HG03175 (cell line): ENCODE results near the gene DOCK7.

Experiments
- ATAC-seq: cut with Tn5 transposase; IDR thresholded peaks from one replicate; pipeline ENCODE4 v1.9.1; 2021; ENCODE audit warnings: mild to moderate bottlenecking, moderate library complexity; ENCODE audit not compliant: unreplicated experiment

The DOCK7 gene

GRCh38 chr1:62450301-62450700 is 237.9 kb downstream of the DOCK7 start:
- no peak for ATAC-seq

GRCh38 chr1:62448221-62448933 is 239.8 kb downstream of the DOCK7 start:
- ATAC-seq, result no peak

- ATAC-seq, result no peak
Measured at GRCh38 chr1:62444701-62445100, 243.5 kb downstream of the DOCK7 start.

- ATAC-seq, result peak; percentile 24
Measured at GRCh38 chr1:62439652-62440371, 248.4 kb downstream of the DOCK7 start.

GRCh38 chr1:62438163-62438562 is 250.0 kb downstream of the DOCK7 start:
- no peak for ATAC-seq

GRCh38 chr1:62437273-62437940 is 250.8 kb downstream of the DOCK7 start:
- no peak for ATAC-seq

- peak; percentile 75 for ATAC-seq
Measured at GRCh38 chr1:62436466-62437272, 251.5 kb downstream of the DOCK7 start, which contains the start of gene USP1. Gene USP1 (plus strand): TSS chr1:62437049. CDS start chr1:62439868, 2,819 bp downstream.

- ATAC-seq, result peak; percentile 64
Measured at GRCh38 chr1:62436039-62436465, 252.1 kb downstream of the DOCK7 start.

GRCh38 chr1:62435231-62436038 is 252.8 kb downstream of the DOCK7 start:
- no peak for ATAC-seq

- ATAC-seq, result no peak
Measured at GRCh38 chr1:62434618-62435001, 253.6 kb downstream of the DOCK7 start.

- ATAC-seq, result no peak
Measured at GRCh38 chr1:62433861-62434617, 254.1 kb downstream of the DOCK7 start.

- no peak for ATAC-seq
Measured at GRCh38 chr1:62429581-62429980, 258.6 kb downstream of the DOCK7 start.

- no peak for ATAC-seq
Measured at GRCh38 chr1:62428351-62428750, 259.8 kb downstream of the DOCK7 start.

GRCh38 chr1:62426794-62427193 is 261.4 kb downstream of the DOCK7 start:
- no peak for ATAC-seq

GRCh38 chr1:62426237-62426636 is 261.9 kb downstream of the DOCK7 start:
- ATAC-seq, result no peak

GRCh38 chr1:62425041-62425440 is 263.1 kb downstream of the DOCK7 start:
- no peak for ATAC-seq

- no peak for ATAC-seq
Measured at GRCh38 chr1:62424411-62424810, 263.8 kb downstream of the DOCK7 start.

- ATAC-seq, result no peak
Measured at GRCh38 chr1:62423580-62424242, 264.5 kb downstream of the DOCK7 start.

GRCh38 chr1:62420214-62420613 is 268.0 kb downstream of the DOCK7 start:
- ATAC-seq, result no peak
